SU-DHL-6 (cell line): Measurements from ENCODE around the gene ARHGEF16.

ENCODE experiments used
- H2AFZ ChIP-seq: fragments of 200-600 bp; sonication (generic); 2 replicates; pipeline ENCODE4 v1.6.1; 2014; ENCODE audit warnings: low read depth, mild to moderate bottlenecking, moderate library complexity, mixed read lengths, antibody characterized with exemption, low read length; ENCODE audit not compliant: severe bottlenecking
- H3F3A ChIP-seq: fragments of 200-600 bp; shearing (Covaris generic); 2 replicates; pipeline ENCODE4 v1.6.0; 2016; ENCODE audit warnings: antibody characterized with exemption, mild to moderate bottlenecking; ENCODE audit not compliant: insufficient read depth
- H3K27ac ChIP-seq: fragments of 200-600 bp; sonication (generic); 2 replicates; pipeline ENCODE4 v1.5.1; 2016; ENCODE audit warnings: low read depth, mild to moderate bottlenecking, low read length, moderate library complexity, mixed read lengths
- H3K27me3 ChIP-seq: fragments of 200-600 bp; sonication (generic), shearing (Covaris generic); 2 replicates; pipeline ENCODE4 v1.6.0; 2014; ENCODE audit warnings: mild to moderate bottlenecking, low read length
- H3K36me3 ChIP-seq: fragments of 200-600 bp; sonication (generic); 2 replicates; pipeline ENCODE4 v1.6.1; 2014; ENCODE audit warnings: mild to moderate bottlenecking, low read length, mixed read lengths
- H3K4me2 ChIP-seq: fragments of 300-600, 200-600 bp; shearing (Covaris generic), sonication (generic); 2 replicates; pipeline ENCODE4 v1.6.0; 2014; ENCODE audit warnings: low read length, low read depth, mild to moderate bottlenecking; ENCODE audit not compliant: poor library complexity, severe bottlenecking
- H3K4me3 ChIP-seq: fragments of 200-600 bp; sonication (generic); 2 replicates; pipeline ENCODE4 v1.5.1; 2014; ENCODE audit warnings: antibody characterized with exemption, low read length, mild to moderate bottlenecking, mixed read lengths; ENCODE audit not compliant: insufficient read depth, poor library complexity, severe bottlenecking
- H3K79me2 ChIP-seq: fragments of 200-600 bp; sonication (generic); 2 replicates; pipeline ENCODE4 v1.6.1; 2014; ENCODE audit warnings: mild to moderate bottlenecking, low read length, moderate library complexity; ENCODE audit not compliant: insufficient read depth
- H3K9ac ChIP-seq: fragments of 200-600 bp; sonication (generic); 2 replicates; pipeline ENCODE4 v1.7.0; 2014; ENCODE audit warnings: mild to moderate bottlenecking, low read length
- H3K9me2 ChIP-seq: fragments of 200-600 bp; sonication (generic); replicated peaks from 2 replicates; pipeline ENCODE4 v1.6.1; 2014; ENCODE audit warnings: low read length; ENCODE audit not compliant: insufficient read depth
- H3K9me3 ChIP-seq: fragments of 200-600 bp; sonication (generic); 2 replicates; pipeline ENCODE4 v1.6.1; 2014; ENCODE audit warnings: low read length, mixed read lengths; ENCODE audit not compliant: insufficient read depth
- H4K20me1 ChIP-seq: fragments of 200-600 bp; sonication (generic); 2 replicates; pipeline ENCODE4 v1.6.1; 2014; ENCODE audit warnings: low read depth, mild to moderate bottlenecking, antibody characterized with exemption, low read length, moderate library complexity, mixed read lengths
- EZH2phosphoT487 ChIP-seq: fragments of 200-600 bp; sonication (generic), shearing (Covaris generic); conservative IDR thresholded peaks from 2 replicates; pipeline ENCODE4 v1.6.1; 2018; ENCODE audit warnings: mild to moderate bottlenecking, antibody characterized with exemption, low read length, moderate library complexity, mixed read lengths
- TF ChIP-seq, protein P1 (sequence below): fragments of 200-600 bp; sonication (generic); IDR thresholded peaks from one replicate; pipeline ENCODE4 v1.5.1; 2017; ENCODE audit warnings: antibody characterized with exemption, mild to moderate bottlenecking, low read length, moderate library complexity; ENCODE audit not compliant: insufficient read depth, poor library complexity, severe bottlenecking

The ARHGEF16 gene

DNA sequence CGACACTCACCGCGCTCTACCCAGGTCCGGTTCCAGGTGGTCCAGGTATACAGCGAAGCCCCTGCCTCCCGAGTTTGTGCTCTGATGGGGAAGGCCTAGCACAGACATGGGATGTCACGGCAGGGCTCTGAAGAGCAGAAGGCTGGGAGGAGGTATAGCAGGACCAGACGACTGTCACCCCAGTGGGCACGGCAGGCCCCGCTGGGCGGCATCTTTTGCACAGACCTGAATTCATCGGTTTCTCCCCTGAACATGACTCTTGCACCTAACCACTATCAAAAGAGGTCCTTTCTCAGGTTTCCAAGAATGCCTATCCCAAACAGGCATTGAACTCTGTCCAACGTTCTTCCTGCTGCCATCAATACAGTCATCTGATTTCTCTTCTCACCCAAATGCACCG lies 30.6 kb downstream of the ARHGEF16 start:
- Histone ChIP-seq H3K4me3 (no peak overlapping the region), H4K20me1 (no peaks in the 10 kb centered on the region), H3K9me3 (no peaks in the 10 kb centered on the region), H3K27me3 (no peaks in the 10 kb centered on the region), H3K9ac (no peak overlapping the region), H3K36me3 (no peaks in the 10 kb centered on the region), H3K9me2 (no peaks in the 10 kb centered on the region), H3K27ac (no peak overlapping the region), H3K79me2 (no peaks in the 10 kb centered on the region), H3F3A (no peaks in the 10 kb centered on the region), H3K4me2 (no peak overlapping the region), H2AFZ (no peak overlapping the region)
- no peak for TF ChIP-seq EZH2phosphoT487

DNA sequence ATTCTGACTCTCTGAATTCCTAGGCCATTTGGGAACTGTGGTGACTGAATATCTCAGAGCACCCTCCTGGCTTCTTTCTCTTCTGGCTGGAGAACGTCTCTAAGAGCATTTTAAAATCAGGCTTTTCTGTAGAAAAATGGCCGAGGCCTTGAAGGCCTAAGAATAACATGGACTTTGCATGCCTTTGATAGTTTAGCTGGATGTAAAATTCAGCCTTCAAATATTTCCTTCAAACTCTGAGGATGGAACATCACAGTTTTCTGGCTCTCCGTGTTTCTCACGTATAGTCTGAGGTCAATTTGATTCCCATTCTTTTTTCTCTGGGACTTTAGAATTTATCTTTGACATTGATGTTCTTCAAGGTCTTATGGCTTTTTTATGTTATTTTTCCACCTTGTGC lies 34.0 kb downstream of the ARHGEF16 start:
- Histone ChIP-seq H3K9ac (no peak overlapping the region), H3K79me2 (no peaks in the 10 kb centered on the region), H3K4me3 (no peak overlapping the region), H2AFZ (no peak overlapping the region), H3K9me2 (no peaks in the 10 kb centered on the region), H3K27me3 (no peaks in the 10 kb centered on the region), H3K9me3 (no peaks in the 10 kb centered on the region), H3K27ac (no peak overlapping the region), H3K36me3 (no peaks in the 10 kb centered on the region), H3F3A (no peaks in the 10 kb centered on the region), H3K4me2 (no peak overlapping the region), H4K20me1 (no peaks in the 10 kb centered on the region)
- no peak for TF ChIP-seq EZH2phosphoT487
- TF ChIP-seq, protein P1, sequence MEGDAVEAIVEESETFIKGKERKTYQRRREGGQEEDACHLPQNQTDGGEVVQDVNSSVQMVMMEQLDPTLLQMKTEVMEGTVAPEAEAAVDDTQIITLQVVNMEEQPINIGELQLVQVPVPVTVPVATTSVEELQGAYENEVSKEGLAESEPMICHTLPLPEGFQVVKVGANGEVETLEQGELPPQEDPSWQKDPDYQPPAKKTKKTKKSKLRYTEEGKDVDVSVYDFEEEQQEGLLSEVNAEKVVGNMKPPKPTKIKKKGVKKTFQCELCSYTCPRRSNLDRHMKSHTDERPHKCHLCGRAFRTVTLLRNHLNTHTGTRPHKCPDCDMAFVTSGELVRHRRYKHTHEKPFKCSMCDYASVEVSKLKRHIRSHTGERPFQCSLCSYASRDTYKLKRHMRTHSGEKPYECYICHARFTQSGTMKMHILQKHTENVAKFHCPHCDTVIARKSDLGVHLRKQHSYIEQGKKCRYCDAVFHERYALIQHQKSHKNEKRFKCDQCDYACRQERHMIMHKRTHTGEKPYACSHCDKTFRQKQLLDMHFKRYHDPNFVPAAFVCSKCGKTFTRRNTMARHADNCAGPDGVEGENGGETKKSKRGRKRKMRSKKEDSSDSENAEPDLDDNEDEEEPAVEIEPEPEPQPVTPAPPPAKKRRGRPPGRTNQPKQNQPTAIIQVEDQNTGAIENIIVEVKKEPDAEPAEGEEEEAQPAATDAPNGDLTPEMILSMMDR: no peak

DNA sequence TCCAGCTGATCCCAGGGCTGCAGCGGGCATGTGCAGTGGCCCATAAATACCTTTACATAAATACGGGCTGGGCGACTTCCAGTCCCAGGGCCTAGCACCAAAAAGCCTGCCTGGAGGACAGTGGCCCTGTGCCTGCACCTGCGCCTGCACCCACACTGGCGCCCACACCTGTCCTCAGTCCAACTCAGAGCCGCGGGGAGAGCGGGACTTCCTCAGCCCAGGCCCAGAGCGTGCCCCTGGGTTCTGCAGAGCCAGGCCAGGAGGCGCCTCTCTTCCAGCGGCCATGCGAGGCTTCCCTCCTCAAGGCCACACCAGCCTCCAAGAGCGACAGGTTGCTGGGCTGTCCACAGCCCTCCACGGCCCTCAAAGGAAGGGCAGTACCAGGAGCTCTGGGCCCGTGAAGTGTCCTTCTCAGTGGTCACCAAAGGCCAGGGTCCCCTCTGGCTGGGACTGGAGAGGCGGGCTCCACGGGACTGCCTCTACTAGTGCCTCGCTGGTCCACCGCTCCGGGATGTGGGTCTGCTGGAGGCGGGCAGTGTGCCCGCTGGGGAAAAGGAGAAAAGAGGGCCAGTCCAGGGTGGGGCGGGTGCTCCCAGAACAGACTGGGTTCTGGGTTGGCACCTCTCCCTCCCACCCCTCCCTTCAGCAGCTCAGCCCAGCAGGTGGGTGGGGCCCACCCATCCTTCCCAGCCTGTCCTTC lies 35.7 kb downstream of the ARHGEF16 start:
- H3K4me2 ChIP-seq: no peak overlapping the region
- H3K27ac ChIP-seq: no peak overlapping the region
- H3F3A ChIP-seq: no peaks in the 10 kb centered on the region
- H3K27me3 ChIP-seq: no peaks in the 10 kb centered on the region
- TF ChIP-seq, protein P1: no peak
- TF ChIP-seq EZH2phosphoT487: no peak
- no peak overlapping the region for H3K4me3 ChIP-seq
- no peaks in the 10 kb centered on the region for H3K9me2 ChIP-seq
- H3K9ac ChIP-seq: no peak overlapping the region
- no peaks in the 10 kb centered on the region for H4K20me1 ChIP-seq
- no peak overlapping the region for H2AFZ ChIP-seq
- no peaks in the 10 kb centered on the region for H3K36me3 ChIP-seq
- no peaks in the 10 kb centered on the region for H3K9me3 ChIP-seq
- no peaks in the 10 kb centered on the region for H3K79me2 ChIP-seq
